ENCODE measurements around the gene MARS1.
"Not testable (repeated sequence)": the region's sequence is repeated elsewhere in the genome, so short reads cannot be mapped to it uniquely, and the experiment has no call there.

DNA sequence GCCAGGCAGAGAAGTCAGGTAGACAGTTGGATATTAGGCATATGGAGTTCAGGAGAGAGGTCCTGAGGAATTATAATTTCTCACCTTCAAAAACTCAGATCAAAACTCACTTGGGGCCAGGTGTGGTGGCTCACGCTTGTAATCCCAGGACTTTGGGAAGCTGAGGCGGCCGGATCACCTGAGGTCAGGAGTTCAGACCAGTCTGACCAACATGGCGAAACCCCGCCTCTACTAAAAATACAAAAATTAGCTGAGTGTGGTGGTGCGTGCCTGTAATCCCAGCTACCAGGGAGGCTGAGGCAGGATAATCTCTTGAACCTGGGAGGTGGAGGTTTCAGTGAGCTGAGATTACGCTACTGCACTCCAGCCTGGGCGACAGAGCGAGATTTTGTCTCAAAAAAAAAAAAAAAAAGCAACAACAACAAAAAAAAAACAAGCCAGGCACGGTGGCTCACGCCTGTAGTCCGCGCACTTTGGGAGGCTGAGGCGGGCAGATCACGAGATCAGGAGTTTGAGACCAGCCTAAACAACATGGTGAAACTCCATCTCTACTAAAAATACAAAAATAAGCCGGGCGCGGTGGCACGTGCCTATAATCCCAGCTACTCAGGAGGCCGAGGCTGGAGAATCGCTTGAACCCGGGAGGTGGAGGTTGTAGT is 14.6 kb downstream of the MARS1 start:
- TF ChIP-seq, protein P1, sequence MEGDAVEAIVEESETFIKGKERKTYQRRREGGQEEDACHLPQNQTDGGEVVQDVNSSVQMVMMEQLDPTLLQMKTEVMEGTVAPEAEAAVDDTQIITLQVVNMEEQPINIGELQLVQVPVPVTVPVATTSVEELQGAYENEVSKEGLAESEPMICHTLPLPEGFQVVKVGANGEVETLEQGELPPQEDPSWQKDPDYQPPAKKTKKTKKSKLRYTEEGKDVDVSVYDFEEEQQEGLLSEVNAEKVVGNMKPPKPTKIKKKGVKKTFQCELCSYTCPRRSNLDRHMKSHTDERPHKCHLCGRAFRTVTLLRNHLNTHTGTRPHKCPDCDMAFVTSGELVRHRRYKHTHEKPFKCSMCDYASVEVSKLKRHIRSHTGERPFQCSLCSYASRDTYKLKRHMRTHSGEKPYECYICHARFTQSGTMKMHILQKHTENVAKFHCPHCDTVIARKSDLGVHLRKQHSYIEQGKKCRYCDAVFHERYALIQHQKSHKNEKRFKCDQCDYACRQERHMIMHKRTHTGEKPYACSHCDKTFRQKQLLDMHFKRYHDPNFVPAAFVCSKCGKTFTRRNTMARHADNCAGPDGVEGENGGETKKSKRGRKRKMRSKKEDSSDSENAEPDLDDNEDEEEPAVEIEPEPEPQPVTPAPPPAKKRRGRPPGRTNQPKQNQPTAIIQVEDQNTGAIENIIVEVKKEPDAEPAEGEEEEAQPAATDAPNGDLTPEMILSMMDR (IDR thresholded peaks at IDR 0.05; ENCODE audit: low read length), result not testable (repeated sequence)
- not testable (repeated sequence) for TF ChIP-seq EZH2 (optimal IDR thresholded peaks at IDR 0.05; ENCODE audit: low read depth, low read length); EZH2phosphoT487 (IDR thresholded peaks at IDR 0.05; ENCODE audit: low read length)
